ENCODE measurements around the gene SMAD5. TPM values are rescaled to one million over a fixed set of nuclear protein-coding genes. Genes with fewer than 3 reads are reported as not detected.
A peak's percentile ranks its signal among the peaks of the same experiment; 100 is the strongest.

The SMAD5 gene
- total RNA-seq, 3 donors from 2014 or later = 45.6 to 63.7 (median 52.4) TPM

DNA sequence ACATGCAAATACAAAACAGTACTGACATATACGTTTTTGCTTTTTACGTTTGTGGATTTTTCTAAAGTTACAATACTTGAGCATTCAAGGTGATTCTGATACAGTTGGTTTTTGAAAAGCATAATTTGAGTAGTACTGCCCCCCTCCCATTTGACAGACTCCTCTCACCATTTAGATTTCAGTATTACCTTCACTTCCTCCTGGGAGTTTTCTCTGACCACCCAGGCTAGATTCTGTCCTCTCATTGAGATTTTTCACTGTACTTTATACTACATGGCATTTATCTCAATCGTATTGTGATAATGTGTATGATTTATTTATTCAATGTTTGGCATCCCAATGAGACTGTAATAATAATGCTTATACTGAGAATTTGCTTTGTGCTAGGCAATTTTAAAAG, 32.8 kb upstream of the SMAD5 start:
- no peak overlapping the region for H3K27ac ChIP-seq
- H3K4me1 ChIP-seq = no peaks in the 10 kb centered on the region
- no peak overlapping the region for H3K4me3 ChIP-seq
- no peaks in the 10 kb centered on the region for H3K36me3 ChIP-seq
- H3K9me3 ChIP-seq = no peaks in the 10 kb centered on the region
- no peak for DNase-seq (ENCODE audit: low spot score in 2 of 2)
- intact Hi-C loops (cut with DNase I; ENCODE audit: low total_unique reads) = no loop called here
- TF ChIP-seq, protein P1, sequence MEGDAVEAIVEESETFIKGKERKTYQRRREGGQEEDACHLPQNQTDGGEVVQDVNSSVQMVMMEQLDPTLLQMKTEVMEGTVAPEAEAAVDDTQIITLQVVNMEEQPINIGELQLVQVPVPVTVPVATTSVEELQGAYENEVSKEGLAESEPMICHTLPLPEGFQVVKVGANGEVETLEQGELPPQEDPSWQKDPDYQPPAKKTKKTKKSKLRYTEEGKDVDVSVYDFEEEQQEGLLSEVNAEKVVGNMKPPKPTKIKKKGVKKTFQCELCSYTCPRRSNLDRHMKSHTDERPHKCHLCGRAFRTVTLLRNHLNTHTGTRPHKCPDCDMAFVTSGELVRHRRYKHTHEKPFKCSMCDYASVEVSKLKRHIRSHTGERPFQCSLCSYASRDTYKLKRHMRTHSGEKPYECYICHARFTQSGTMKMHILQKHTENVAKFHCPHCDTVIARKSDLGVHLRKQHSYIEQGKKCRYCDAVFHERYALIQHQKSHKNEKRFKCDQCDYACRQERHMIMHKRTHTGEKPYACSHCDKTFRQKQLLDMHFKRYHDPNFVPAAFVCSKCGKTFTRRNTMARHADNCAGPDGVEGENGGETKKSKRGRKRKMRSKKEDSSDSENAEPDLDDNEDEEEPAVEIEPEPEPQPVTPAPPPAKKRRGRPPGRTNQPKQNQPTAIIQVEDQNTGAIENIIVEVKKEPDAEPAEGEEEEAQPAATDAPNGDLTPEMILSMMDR (IDR thresholded peaks at IDR 0.05) = no peak
- TF ChIP-seq POLR2A (IDR thresholded peaks at IDR 0.05) (no peak), POLR2AphosphoS5 (IDR thresholded peaks at IDR 0.05) (no peak)
- H3K27me3 ChIP-seq = no peaks in the 10 kb centered on the region

DNA sequence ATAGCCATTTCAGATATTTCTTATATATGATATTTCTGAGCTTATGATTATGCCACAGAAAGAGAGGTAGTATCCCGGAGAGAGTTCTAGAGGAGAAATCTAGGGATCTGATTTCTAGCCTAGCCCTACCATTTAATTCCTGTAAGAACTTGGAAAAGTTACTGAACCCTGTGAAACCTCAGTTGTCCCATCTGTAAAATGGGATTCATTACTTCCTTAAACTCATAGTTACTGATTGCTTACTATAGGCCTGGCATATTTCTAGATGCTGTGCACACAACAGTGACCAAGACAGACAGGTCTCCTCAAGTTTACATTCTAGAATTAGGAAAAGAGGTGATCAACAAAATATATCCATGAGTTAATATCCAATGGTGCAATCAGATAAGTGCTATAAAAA, 30.8 kb upstream of the SMAD5 start:
- Histone ChIP-seq H3K36me3 (no peaks in the 10 kb centered on the region), H3K27ac (no peak overlapping the region), H3K27me3 (no peaks in the 10 kb centered on the region), H3K4me3 (no peak overlapping the region), H3K4me1 (no peaks in the 10 kb centered on the region), H3K9me3 (no peaks in the 10 kb centered on the region)
- no peak for DNase-seq (ENCODE audit: low spot score in 2 of 2)
- TF ChIP-seq POLR2A (IDR thresholded peaks at IDR 0.05) (no peak), POLR2AphosphoS5 (IDR thresholded peaks at IDR 0.05) (no peak)
- TF ChIP-seq, protein P1 (IDR thresholded peaks at IDR 0.05) = no peak
- intact Hi-C loops (cut with DNase I; ENCODE audit: low total_unique reads) = no loop called here

DNA sequence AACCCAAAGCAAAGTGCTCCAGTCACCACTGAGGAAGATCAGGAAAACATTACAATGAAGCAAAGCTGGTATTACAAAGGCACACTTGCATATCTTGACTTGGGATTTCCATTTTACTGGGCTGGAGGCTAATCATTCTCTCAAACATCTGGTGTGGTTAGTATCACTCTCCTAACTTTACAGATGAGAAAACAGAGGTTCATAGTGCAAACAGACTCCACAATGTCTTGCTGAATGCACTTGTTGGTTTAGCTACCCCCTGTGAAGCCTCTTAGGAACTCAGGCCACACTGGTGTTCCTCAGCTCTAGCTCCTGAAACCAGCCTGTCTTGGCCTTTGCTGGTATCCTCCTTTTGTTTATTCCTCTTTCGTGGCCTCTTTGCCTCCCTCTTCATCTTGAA, 29.5 kb upstream of the SMAD5 start:
- TF ChIP-seq POLR2A (IDR thresholded peaks at IDR 0.05) = no peak
- TF ChIP-seq, protein P1 (IDR thresholded peaks at IDR 0.05) = no peak
- TF ChIP-seq POLR2AphosphoS5 (IDR thresholded peaks at IDR 0.05) = no peak
- intact Hi-C loops (cut with DNase I; ENCODE audit: low total_unique reads) = no loop called here

DNA sequence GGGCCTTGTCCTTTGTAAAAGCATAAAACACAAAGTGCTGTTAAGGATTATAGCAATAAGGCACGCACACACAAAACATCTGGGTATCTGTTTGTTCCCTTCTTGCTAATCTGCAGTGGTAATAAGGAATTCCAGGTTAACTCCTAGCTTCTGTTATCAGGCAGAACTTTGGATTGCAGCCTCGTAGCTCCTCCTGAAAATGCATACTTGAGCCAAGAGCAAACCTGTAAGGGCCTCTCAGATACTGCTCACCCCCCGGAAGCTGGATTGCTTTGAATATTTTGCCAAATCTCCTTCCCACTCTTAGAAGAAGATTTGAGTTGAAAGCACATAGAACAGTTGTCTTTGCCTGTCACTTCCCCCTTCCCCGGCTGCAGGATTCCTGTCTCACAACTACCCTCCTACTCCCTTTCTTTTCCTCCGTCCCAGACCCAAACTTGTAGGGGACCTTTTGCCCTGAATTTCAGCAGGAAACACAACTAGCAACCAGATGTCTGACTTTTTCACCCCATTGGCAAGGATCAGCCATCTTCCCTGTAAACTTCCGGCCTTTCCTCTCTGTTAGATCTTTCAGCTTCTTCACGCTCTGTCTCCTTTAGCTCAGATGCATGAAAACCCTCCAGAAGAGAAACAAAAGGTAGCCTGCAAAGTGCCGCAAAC, 28.2 kb upstream of the SMAD5 start:
- TF ChIP-seq, protein P1 (IDR thresholded peaks at IDR 0.05) = no peak
- TF ChIP-seq POLR2AphosphoS5 (IDR thresholded peaks at IDR 0.05) (no peak), POLR2A (IDR thresholded peaks at IDR 0.05) (no peak)
- peak overlapping the region; percentile 21 to 30 for H3K27ac ChIP-seq
- intact Hi-C loops (cut with DNase I; ENCODE audit: low total_unique reads) = no loop called here

More for the DNA sequence above, 29.5 kb upstream of the SMAD5 start:
- Histone ChIP-seq H3K27ac (no peak overlapping the region), H3K4me3 (no peak overlapping the region), H3K9me3 (no peaks in the 10 kb centered on the region), H3K27me3 (no peaks in the 10 kb centered on the region), H3K36me3 (no peaks in the 10 kb centered on the region), H3K4me1 (no peaks in the 10 kb centered on the region)
- DNase-seq (ENCODE audit: low spot score in 2 of 2) = no peak

DNA sequence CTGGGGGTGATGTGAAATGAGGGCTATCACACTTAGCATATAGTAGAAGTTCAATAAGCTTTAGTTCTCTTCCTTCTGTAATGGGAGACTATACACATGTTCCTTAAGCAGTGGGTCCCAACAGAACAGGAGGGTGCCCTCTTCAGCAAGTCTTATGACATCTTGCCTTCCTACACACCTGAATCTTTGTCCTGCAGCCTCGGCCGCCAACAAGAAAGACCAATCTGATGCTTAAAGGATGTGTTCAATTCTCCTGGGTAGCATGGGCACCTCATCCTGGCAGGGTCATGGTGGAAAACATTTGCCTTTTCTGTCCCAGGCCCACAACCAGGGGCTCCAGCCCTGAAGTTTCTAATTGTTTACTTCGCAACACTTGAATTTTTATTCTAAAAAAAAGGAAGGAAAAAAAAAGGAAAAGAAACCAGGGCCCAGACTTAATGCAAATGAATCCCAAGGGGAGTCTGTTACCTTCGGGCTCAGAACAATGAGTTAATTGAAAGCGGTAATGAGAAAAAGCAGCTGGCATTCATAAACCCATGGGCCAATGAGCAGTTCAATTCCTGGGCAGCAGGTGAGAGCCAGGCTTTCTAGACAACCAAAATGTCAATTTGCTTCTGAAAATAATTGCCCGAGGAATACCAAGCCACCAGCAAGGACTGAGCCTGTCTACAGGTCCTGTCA, 26.2 kb upstream of the SMAD5 start:
- H3K27me3 ChIP-seq = no peaks in the 10 kb centered on the region
- peak overlapping the region in 1 of 2 donors; percentile 33 for H3K27ac ChIP-seq
- intact Hi-C loops (cut with DNase I; ENCODE audit: low total_unique reads) = no loop called here
- no peak overlapping the region for H3K4me3 ChIP-seq
- H3K4me1 ChIP-seq = no peaks in the 10 kb centered on the region
- TF ChIP-seq POLR2A (IDR thresholded peaks at IDR 0.05) (no peak), POLR2AphosphoS5 (IDR thresholded peaks at IDR 0.05) (no peak)
- TF ChIP-seq, protein P1 (IDR thresholded peaks at IDR 0.05) = no peak
- no peaks in the 10 kb centered on the region for H3K36me3 ChIP-seq
- DNase-seq (ENCODE audit: low spot score in 2 of 2) = no peak
- H3K9me3 ChIP-seq = no peaks in the 10 kb centered on the region

More for the DNA sequence above, 28.2 kb upstream of the SMAD5 start:
- no peak overlapping the region for H3K4me3 ChIP-seq
- no peaks in the 10 kb centered on the region for H3K4me1 ChIP-seq
- H3K9me3 ChIP-seq = no peaks in the 10 kb centered on the region
- H3K27me3 ChIP-seq = no peaks in the 10 kb centered on the region
- no peaks in the 10 kb centered on the region for H3K36me3 ChIP-seq
- no peak for DNase-seq (ENCODE audit: low spot score in 2 of 2)
